Trophoblast cell (in vitro differentiated cells and primary cell): ENCODE measurements around the gene OPN4.

Experiments
- DNase-seq, 2 donors: peaks; one replicate each; pipeline ENCODE4 v3.0.0-alpha.2; 2016
- H2AFZ ChIP-seq: 2 replicates; pipeline ENCODE4 v1.6.1; 2013; ENCODE audit warnings: low read length, moderate library complexity, mild to moderate bottlenecking; ENCODE audit not compliant: insufficient read depth, poor library complexity
- H2AK5ac ChIP-seq: 2 replicates; pipeline ENCODE4 v1.6.1; 2013; ENCODE audit warnings: mild to moderate bottlenecking, low read length
- H2BK120ac ChIP-seq: 2 replicates; pipeline ENCODE4 v1.6.1; 2013; ENCODE audit warnings: low read length, mild to moderate bottlenecking, moderate library complexity; ENCODE audit not compliant: insufficient read depth, poor library complexity
- H2BK12ac ChIP-seq: 2 replicates; pipeline ENCODE4 v1.6.1; 2013; ENCODE audit warnings: mild to moderate bottlenecking, low read length, moderate library complexity
- H2BK5ac ChIP-seq: 2 replicates; pipeline ENCODE4 v1.6.1; 2013; ENCODE audit warnings: low read length, low read depth, moderate library complexity, mild to moderate bottlenecking; ENCODE audit not compliant: poor library complexity
- H3K14ac ChIP-seq: 2 replicates; pipeline ENCODE4 v1.6.1; 2013; ENCODE audit warnings: mild to moderate bottlenecking, low read length
- H3K18ac ChIP-seq: 2 replicates; pipeline ENCODE4 v1.6.1; 2013; ENCODE audit warnings: mild to moderate bottlenecking, low read length
- H3K23ac ChIP-seq: 2 replicates; pipeline ENCODE4 v1.6.1; 2013; ENCODE audit warnings: low read length
- H3K27ac ChIP-seq: 2 replicates; pipeline ENCODE4 v1.5.1; 2013; ENCODE audit warnings: low read depth, mild to moderate bottlenecking, inconsistent platforms, low read length, moderate library complexity
- H3K27me3 ChIP-seq: 2 replicates; pipeline ENCODE4 v1.6.1; 2013; ENCODE audit warnings: inconsistent platforms, mild to moderate bottlenecking, low read length, moderate library complexity; ENCODE audit not compliant: insufficient read depth
- H3K36me3 ChIP-seq, 2 experiments: 1 replicate in 1 of 2; 2 replicates in 1 of 2; pipeline ENCODE4 v1.6.1; 2013; ENCODE audit warnings: low read length in 2 of 2, mild to moderate bottlenecking in 2 of 2, moderate library complexity in 1 of 2; ENCODE audit not compliant: insufficient read depth in 2 of 2, control insufficient read depth in 1 of 2
- H3K4ac ChIP-seq: 2 replicates; pipeline ENCODE4 v1.6.1; 2013; ENCODE audit warnings: low read depth, mild to moderate bottlenecking, low read length, moderate library complexity
- H3K4me1 ChIP-seq, 2 experiments: 1 replicate in 1 of 2; 2 replicates in 1 of 2; pipeline ENCODE4 v1.6.1; 2013; ENCODE audit warnings: low read length in 2 of 2, mild to moderate bottlenecking in 2 of 2, moderate library complexity in 1 of 2; ENCODE audit not compliant: insufficient read depth in 2 of 2, control insufficient read depth in 1 of 2
- H3K4me2 ChIP-seq: 2 replicates; pipeline ENCODE4 v1.6.1; 2013; ENCODE audit warnings: inconsistent platforms, mild to moderate bottlenecking, low read length, moderate library complexity
- H3K4me3 ChIP-seq: 2 replicates; pipeline ENCODE4 v1.5.1; 2013; ENCODE audit warnings: mild to moderate bottlenecking, low read depth, low read length, inconsistent platforms
- H3K79me1 ChIP-seq: one replicate; pipeline ENCODE4 v1.6.1; 2013; ENCODE audit warnings: low read length
- H3K79me2 ChIP-seq: 2 replicates; pipeline ENCODE4 v1.6.1; 2013; ENCODE audit warnings: low read length, mild to moderate bottlenecking; ENCODE audit not compliant: control insufficient read depth, insufficient read depth, poor library complexity
- H3K9ac ChIP-seq: 2 replicates; pipeline ENCODE4 v1.6.1; 2013; ENCODE audit warnings: mild to moderate bottlenecking, low read length
- H3K9me3 ChIP-seq: 2 replicates; pipeline ENCODE4 v1.6.1; 2013; ENCODE audit warnings: low read depth, mild to moderate bottlenecking, control low read depth, inconsistent platforms, low read length; ENCODE audit not compliant: insufficient read depth
- H4K12ac ChIP-seq: 2 replicates; pipeline ENCODE4 v1.6.1; 2013; ENCODE audit warnings: low read depth, mild to moderate bottlenecking, low read length, moderate library complexity
- H4K8ac ChIP-seq: 2 replicates; pipeline ENCODE4 v1.6.1; 2013; ENCODE audit warnings: low read depth, mild to moderate bottlenecking, low read length, moderate library complexity
- H4K91ac ChIP-seq: one replicate; pipeline ENCODE4 v1.6.1; 2013; ENCODE audit warnings: low read depth, mild to moderate bottlenecking, low read length, moderate library complexity
- WGBS: extraction: QIAGEN DNeasy Blood & Tissue Kit; methylation state at CpG from one replicate; pipeline ENCODE4 v1.1.7; 2013; ENCODE audit warnings: missing lambda C conversion rate; ENCODE audit not compliant: insufficient read length, insufficient coverage; ENCODE audit errors: extremely low coverage; 5-methylcytosine and 5-hydroxymethylcytosine counted together

The OPN4 gene

DNA sequence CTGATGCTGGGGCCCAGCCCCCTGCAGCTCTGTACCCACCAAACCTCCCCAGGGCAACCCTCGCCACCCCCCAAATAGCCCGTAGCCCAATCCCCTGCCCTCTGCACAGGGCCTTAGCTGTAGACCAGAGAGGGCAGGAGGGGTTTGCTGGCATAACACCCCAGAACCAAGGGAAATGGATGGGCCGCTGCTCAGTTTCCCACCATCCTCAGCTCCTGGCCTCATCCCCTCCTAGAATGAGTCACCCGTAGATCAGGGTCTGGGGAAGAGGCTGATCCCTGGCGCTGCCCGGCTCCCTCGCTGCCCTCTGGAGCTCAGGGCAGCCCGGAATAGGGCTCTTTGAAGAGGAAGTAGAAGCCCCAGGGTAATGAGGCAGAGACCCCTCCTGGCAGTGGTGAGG lies 45.2 kb downstream of the OPN4 start:
- no peak overlapping the region for H3K4ac ChIP-seq
- no peak overlapping the region for H3K18ac ChIP-seq
- H3K4me1 ChIP-seq: no peaks in the 10 kb centered on the region
- no peak overlapping the region for H3K4me2 ChIP-seq
- no peak overlapping the region for H2BK12ac ChIP-seq
- no peak overlapping the region for H4K8ac ChIP-seq
- H4K91ac ChIP-seq: no peak overlapping the region
- DNase-seq: no peak
- H3K4me3 ChIP-seq: no peak overlapping the region
- H3K79me1 ChIP-seq: no peaks in the 10 kb centered on the region
- no peak overlapping the region for H2AFZ ChIP-seq
- H3K36me3 ChIP-seq: no peaks in the 10 kb centered on the region
- H3K9ac ChIP-seq: no peak overlapping the region
- no peak overlapping the region for H3K27ac ChIP-seq
- no peak overlapping the region for H3K14ac ChIP-seq
- no peak overlapping the region for H2BK120ac ChIP-seq
- no CpG with 5 or more reads among the region's 8 CpGs for WGBS
- H4K12ac ChIP-seq: no peak overlapping the region
- no peak overlapping the region for H2AK5ac ChIP-seq
- no peak overlapping the region for H2BK5ac ChIP-seq
- H3K27me3 ChIP-seq: no peaks in the 10 kb centered on the region
- no peaks in the 10 kb centered on the region for H3K79me2 ChIP-seq
- H3K23ac ChIP-seq: no peak overlapping the region
- H3K9me3 ChIP-seq: peaks cover 4% of the 10 kb centered on the region

DNA sequence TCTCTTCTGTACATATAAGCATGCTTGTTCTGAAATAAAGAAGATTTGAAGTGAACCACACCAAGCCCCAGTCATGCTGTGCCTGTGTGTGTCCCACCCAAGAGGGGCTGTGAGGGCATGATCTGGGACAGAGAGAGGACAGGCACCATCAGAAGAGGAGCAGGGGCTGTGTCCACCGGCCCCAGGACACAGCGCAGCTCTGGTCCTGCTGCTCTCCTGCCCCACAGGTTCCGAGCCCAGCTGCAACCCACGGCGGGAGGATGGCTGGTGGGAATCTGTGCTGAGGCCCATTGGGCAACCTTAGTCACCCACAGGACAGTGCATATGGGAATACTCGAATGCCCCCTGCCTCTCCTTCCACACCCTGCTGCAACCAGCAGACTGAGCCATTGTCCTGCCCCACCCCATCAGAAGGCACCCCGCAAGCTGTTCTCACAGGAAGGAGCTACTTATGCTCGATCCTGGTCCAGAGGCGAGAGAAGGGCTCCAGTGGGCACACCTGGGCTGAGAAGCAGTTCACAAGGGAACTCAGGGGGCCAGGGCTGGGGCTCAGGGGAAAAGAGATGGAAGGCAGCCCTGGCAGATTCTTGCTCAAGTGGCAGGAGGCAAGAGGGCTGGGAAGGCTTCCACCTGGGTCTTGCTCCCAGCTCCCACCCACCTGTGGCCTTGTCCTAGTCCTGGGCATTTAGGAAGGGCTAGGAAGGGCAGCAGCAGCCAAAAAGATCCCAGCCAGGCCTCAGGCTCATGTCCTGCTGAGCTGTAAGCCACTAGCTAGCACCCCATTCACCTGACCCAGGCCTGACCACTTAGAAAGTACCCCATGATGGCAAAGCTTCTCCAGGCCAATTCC lies 45.9 kb downstream of the OPN4 start:
- H4K12ac ChIP-seq: no peak overlapping the region
- no peak overlapping the region for H3K4ac ChIP-seq
- no peak overlapping the region for H3K27ac ChIP-seq
- no peak overlapping the region for H4K91ac ChIP-seq
- H2BK12ac ChIP-seq: no peak overlapping the region
- no peaks in the 10 kb centered on the region for H3K79me2 ChIP-seq
- no peak overlapping the region for H2AK5ac ChIP-seq
- H3K23ac ChIP-seq: no peak overlapping the region
- H3K9ac ChIP-seq: no peak overlapping the region
- no peaks in the 10 kb centered on the region for H3K27me3 ChIP-seq
- no CpG with 5 or more reads among the region's 9 CpGs for whole genome bisulfite sequencing
- no peak overlapping the region for H4K8ac ChIP-seq
- no peaks in the 10 kb centered on the region for H3K4me1 ChIP-seq
- H3K79me1 ChIP-seq: no peaks in the 10 kb centered on the region
- no peak overlapping the region for H3K4me3 ChIP-seq
- H2BK120ac ChIP-seq: no peak overlapping the region
- H3K36me3 ChIP-seq: no peaks in the 10 kb centered on the region
- DNase-seq: no peak
- no peak overlapping the region for H3K14ac ChIP-seq
- peaks cover 4% of the 10 kb centered on the region for H3K9me3 ChIP-seq
- no peak overlapping the region for H3K18ac ChIP-seq
- no peak overlapping the region for H2BK5ac ChIP-seq
- H2AFZ ChIP-seq: no peak overlapping the region
- H3K4me2 ChIP-seq: no peak overlapping the region

DNA sequence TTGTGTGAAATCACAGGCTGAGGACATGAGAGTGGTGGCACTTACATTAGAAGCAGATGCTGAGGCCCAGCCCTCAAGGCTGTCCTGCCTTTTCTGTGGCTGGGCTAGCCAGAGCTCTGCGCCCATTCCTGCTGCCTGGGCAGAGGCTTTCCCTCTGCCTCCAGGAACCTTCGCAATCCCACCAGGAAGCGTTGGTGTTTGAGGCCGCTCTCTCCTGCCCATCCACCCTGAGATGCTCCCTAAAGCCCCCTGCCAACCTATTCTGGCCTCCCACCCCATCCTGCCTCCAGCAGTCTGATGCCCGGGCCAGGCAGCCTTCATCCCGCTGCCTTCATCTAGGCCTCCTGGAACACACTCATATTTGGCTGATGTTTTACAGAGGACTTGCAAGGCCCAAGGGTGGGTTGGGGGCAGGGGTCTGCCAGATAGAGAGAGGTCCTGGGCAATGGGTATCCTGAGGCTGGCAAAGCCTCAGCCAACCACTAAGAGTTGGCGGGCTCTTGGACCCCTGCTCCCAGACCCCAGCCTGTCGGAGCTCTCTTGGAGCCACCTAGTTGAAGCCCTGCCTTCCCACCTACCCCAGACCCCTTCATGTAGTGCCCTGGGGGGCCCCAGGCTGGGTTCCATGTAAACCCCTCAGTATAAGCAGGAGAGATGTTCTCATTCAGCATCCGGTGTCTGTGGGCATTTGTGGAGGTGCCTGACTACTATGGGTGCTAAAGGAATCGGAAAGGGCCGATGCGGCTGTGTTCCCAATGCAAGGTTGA lies 46.7 kb downstream of the OPN4 start:
- Histone ChIP-seq H3K9ac (no peak overlapping the region), H2AFZ (no peak overlapping the region), H3K23ac (no peak overlapping the region), H4K91ac (no peak overlapping the region), H2BK5ac (no peak overlapping the region), H3K9me3 (peaks cover 4% of the 10 kb centered on the region), H2BK12ac (no peak overlapping the region), H2AK5ac (no peak overlapping the region), H3K4me1 (no peaks in the 10 kb centered on the region), H4K12ac (no peak overlapping the region), H3K14ac (no peak overlapping the region), H3K79me2 (no peaks in the 10 kb centered on the region), H3K4me3 (no peak overlapping the region), H3K4ac (no peak overlapping the region), H3K36me3 (no peaks in the 10 kb centered on the region), H3K79me1 (no peaks in the 10 kb centered on the region), H3K18ac (no peak overlapping the region), H4K8ac (no peak overlapping the region), H3K4me2 (no peak overlapping the region), H3K27ac (no peak overlapping the region), H3K27me3 (no peaks in the 10 kb centered on the region), H2BK120ac (no peak overlapping the region)
- DNase-seq: no peak
- WGBS: no CpG with 5 or more reads among the region's 12 CpGs

DNA sequence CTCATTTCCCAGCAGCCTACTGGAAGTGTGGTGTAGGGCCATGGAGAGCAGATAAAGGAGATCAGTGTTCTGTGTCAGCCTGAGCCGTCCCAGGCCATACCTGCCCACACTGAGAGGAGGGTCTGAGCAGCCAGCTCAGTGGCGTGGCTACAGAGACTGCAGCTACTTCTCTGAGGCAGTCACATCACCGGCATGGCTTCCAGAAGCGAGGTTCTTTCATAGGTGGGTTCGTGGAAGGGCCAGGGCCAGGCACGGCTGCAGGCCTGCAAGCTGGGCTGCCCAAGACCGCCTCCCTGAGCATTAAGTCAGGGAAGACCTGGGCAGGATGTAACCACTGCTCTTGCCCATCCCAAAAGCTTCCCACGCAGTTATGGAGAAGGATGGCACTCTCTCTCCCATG lies 48.8 kb downstream of the OPN4 start:
- no peak overlapping the region for H2BK5ac ChIP-seq
- no CpG with 5 or more reads among the region's 8 CpGs for WGBS

More for the DNA sequence above, 48.8 kb downstream of the OPN4 start:
- H3K36me3 ChIP-seq: no peaks in the 10 kb centered on the region
- no peak overlapping the region for H4K12ac ChIP-seq
- no peaks in the 10 kb centered on the region for H3K4me1 ChIP-seq
- no peak overlapping the region for H3K14ac ChIP-seq
- H2AFZ ChIP-seq: no peak overlapping the region
- H4K91ac ChIP-seq: no peak overlapping the region
- no peak overlapping the region for H2BK120ac ChIP-seq
- no peak overlapping the region for H3K4ac ChIP-seq
- no peak overlapping the region for H3K18ac ChIP-seq
- no peak overlapping the region for H4K8ac ChIP-seq
- H3K27me3 ChIP-seq: no peaks in the 10 kb centered on the region
- no peak overlapping the region for H3K23ac ChIP-seq
- no peak overlapping the region for H2BK12ac ChIP-seq
- H3K9me3 ChIP-seq: peaks cover 4% of the 10 kb centered on the region
- no peak overlapping the region for H3K27ac ChIP-seq
- H3K79me2 ChIP-seq: no peaks in the 10 kb centered on the region
- no peak overlapping the region for H3K9ac ChIP-seq
- H3K4me3 ChIP-seq: no peak overlapping the region
- no peak overlapping the region for H2AK5ac ChIP-seq
- H3K4me2 ChIP-seq: no peak overlapping the region
- no peaks in the 10 kb centered on the region for H3K79me1 ChIP-seq
- no peak for DNase-seq
